ENCODE data around the gene TMSB4X. TPM values are rescaled to one million over a fixed set of nuclear protein-coding genes. Genes with fewer than 3 reads are reported as not detected.

TMSB4X gene
- total RNA-seq, 1 donor from 2014 or later = 3,112 TPM

- DNase-seq (ENCODE audit: low spot score) = no peak
Observed at GRCh38 chrX:13024986-13025385, 50.1 kb downstream of the TMSB4X start.

Other genes with a start within 250 kb of the TMSB4X start
- gene PRPS2, start 183.7 kb upstream of the TMSB4X start, total RNA-seq = 48.2 TPM
- 1.0 TPM for gene TLR7, start 108.0 kb upstream of the TMSB4X start, total RNA-seq
- 0.89 TPM for gene TLR8, start 68.5 kb upstream of the TMSB4X start, total RNA-seq
- gene FAM9C, start 69.5 kb downstream of the TMSB4X start, total RNA-seq = 0.26 TPM